ENCODE data around the gene OR4A15.

OR4A15 gene

GRCh38 chr11:55367674-55368073, at the start of gene OR4A15:
Gene OR4A15, plus strand, starts transcription at chr11:55367974. Its CDS starts 0 bp downstream, at chr11:55367974.
- DNase-seq = no peak

GRCh38 chr11:55324500-55324899, 43.3 kb upstream of the OR4A15 start:
- DNase-seq = no peak

- DNase-seq = no peak
Measured at GRCh38 chr11:55342901-55343300, 24.9 kb upstream of the OR4A15 start, which contains the start of gene OR4A16. Gene OR4A16, plus strand, starts transcription at chr11:55343201. Its CDS starts 0 bp downstream, at chr11:55343201.

- DNase-seq = no peak
Measured at GRCh38 chr11:55345306-55345705, 22.5 kb upstream of the OR4A15 start.

- DNase-seq = no peak
Measured at GRCh38 chr11:55349032-55349431, 18.7 kb upstream of the OR4A15 start.

- no peak for DNase-seq
Measured at GRCh38 chr11:55357560-55358184, 10.1 kb upstream of the OR4A15 start.

- no peak for DNase-seq
Measured at GRCh38 chr11:55401011-55401410, 33.2 kb downstream of the OR4A15 start.

All from NCI-H2081 treated with DMSO at 0.1 percent for 48 hours (cell line).